GM12875 (cell line): ENCODE data around the gene WDR26.

Experiments
- H3K4me3 ChIP-seq: one replicate; pipeline ENCODE4 v1.5.1; 2011; ENCODE audit warnings: low read depth, low read length, control low read depth
- CTCF ChIP-seq: IDR thresholded peaks from 2 replicates; pipeline ENCODE4 v1.5.1; 2011; ENCODE audit warnings: low read depth, mild to moderate bottlenecking, control low read depth, inconsistent platforms, low read length, moderate library complexity, borderline replicate concordance; ENCODE audit not compliant: insufficient read depth

WDR26 gene

GRCh38 chr1:224448453-224449017, 13.9 kb upstream of the WDR26 start:
- no peak overlapping the region for H3K4me3 ChIP-seq
- no peak for TF ChIP-seq CTCF

GRCh38 chr1:224447971-224448370, 13.4 kb upstream of the WDR26 start:
- H3K4me3 ChIP-seq: no peak overlapping the region
- no peak for TF ChIP-seq CTCF

- TF ChIP-seq CTCF: no peak
- H3K4me3 ChIP-seq: no peak overlapping the region
These were observed 12.7 kb upstream of the WDR26 start for GRCh38 chr1:224447251-224447650.

- H3K4me3 ChIP-seq: no peak overlapping the region
- TF ChIP-seq CTCF: no peak
These were observed 4.4 kb upstream of the WDR26 start for GRCh38 chr1:224438989-224439388.

GRCh38 chr1:224435999-224436398, 1.4 kb upstream of the WDR26 start:
- TF ChIP-seq CTCF: no peak
- no peak overlapping the region for H3K4me3 ChIP-seq

GRCh38 chr1:224435318-224435763, 744 bp upstream of the WDR26 start:
- H3K4me3 ChIP-seq: peak overlapping the region; percentile 75
- no peak for TF ChIP-seq CTCF
